GF-D8 (cell line): ENCODE measurements around the gene SND1.

Source experiments
- DNase-seq: peaks from one replicate; lab custom pipeline; 2025; lab: John Stamatoyannopoulos, UW

SND1 gene

DNA sequence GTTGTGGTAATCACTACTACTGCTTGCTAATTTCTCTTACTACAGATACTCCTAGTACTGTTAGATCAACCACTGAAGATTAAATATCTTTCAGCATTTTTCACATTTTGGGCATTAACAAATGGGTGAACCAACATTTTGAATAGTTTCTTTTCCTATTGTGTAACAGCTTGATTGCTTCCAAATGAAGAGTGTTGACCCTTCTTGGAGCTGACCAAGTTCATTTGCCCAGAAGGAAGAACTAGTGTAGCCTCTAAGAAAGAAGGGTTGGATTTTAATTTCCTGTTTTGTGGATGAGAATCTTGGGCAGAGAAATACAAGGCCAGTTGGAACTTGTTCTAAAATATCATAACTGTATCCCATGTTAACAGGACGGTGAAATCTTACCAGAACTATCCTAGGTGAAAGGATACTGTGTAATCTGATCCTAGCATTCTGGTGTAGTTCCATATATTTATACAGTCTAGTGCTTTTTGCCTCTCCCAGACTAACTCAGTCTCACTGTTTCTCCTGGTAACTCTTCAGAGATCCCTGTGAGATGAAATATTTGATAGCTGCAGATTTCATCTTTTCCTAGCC is 37.3 kb downstream of the SND1 start:
- DNase-seq: no peak

DNA sequence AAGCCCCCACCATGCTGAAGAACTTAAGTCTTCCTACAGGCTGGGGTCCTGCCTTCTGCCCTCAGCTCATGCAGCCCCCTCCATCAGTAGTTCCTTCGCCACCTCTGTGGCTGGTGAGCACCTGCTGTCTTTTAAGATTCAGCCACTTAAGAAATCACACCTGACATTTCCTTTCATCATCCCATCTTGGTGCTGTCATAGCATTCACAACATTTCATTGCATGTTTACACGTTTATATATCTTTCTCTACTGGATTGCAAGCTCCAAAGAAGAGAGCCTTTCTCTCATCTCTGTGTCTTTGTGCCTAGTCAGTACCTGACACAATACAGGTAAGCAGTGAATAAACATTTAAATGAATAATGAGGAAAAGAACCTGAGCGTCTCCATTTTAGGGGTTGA is 38.3 kb downstream of the SND1 start:
- DNase-seq: no peak

DNA sequence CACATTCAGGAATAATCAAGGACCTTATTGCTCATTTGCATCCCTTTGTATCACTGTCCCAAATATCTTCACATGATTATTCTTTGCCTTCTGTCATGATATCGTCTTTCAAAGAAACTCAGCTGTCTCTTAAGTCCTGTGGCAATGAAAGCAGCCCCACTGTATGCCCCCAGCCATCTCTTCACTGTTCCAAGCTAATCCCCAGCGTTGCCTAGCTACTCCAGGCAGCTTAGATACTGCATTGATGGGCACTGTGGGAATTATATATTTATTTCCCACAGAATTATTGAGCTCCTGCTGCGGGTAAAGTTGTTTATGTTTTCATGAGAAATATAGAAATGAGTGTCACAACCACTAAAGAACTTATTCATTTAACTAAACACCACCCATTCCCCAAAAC is 38.8 kb downstream of the SND1 start:
- no peak for DNase-seq

DNA sequence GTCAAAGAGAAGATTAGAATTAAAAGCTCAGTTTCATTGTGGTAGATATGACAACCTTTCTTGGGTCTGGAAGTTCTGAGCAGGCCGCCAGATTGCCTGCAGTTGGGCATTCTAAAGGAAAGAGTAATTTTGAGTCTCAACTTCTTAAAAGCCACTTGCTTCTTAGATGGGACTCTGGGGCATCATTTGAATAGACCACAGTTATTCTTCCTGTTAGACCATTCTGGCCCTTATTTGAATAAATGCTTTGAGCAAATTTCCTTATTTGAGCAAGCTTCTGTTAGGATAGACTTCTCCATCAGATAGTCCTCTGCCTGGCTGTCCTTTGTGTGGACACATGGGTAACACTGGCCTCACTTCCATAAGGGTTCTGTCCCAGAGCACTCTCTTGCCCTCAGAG is 40.2 kb downstream of the SND1 start:
- no peak for DNase-seq

DNA sequence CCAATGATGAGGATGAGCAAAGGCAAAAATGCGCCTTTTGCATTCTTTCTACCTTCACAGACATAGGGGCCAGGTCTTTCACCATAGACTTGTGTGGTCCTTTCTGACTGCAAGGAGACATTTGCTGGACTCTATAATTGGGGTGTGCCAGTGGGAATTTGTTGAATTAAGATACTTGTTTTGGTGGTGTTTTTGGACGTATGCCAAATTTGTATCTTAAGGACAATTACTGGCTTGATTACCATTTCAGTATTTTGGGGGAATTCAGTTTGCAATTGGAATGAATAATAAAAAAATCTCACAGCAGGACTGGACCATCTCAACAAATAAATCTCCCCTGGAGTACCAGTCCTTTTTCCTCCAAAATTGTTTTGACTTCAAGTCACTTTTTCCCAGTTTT is 47.9 kb downstream of the SND1 start:
- no peak for DNase-seq

DNA sequence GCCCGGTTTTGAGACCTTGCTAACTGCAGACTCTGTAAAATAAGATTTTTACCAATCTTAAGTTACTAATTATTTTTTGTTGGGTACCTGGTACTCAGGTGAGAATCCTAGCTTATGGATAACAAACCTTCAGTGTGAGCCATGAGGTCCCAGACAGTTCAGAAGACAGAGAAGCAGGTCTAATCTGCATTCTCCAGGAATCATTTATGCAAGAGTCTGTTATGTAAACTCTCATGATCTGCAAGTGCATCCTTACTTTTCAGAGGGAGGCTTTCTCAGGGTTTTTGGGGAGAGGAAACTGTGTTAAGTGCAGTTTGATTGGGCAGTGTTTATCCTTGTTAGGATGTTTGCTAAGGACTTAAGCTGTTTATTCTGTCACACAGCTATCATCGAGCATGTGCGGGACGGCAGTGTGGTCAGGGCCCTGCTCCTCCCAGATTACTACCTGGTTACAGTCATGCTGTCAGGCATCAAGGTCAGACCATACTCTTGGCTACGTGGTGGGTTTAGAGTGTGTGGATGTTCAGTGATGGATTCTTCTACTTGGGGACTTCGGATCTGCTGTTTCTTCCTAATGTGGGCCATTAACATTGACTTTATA is 50.2 kb downstream of the SND1 start:
- no peak for DNase-seq

DNA sequence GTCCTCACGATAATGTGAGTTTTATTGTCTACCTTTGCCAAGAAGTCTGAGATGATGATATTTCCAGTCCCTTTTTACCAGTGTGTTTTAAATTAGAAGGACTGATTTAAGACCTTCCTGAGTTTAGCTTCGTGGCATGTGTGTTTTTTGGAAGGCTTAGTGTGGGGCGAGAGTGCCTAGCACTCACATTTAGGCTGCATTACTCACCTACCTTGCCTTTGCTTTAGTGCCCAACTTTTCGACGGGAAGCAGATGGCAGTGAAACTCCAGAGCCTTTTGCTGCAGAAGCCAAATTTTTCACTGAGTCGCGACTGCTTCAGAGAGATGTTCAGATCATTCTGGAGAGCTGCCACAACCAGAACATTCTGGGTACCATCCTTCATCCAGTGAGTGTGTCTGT is 50.9 kb downstream of the SND1 start:
- DNase-seq: no peak

DNA sequence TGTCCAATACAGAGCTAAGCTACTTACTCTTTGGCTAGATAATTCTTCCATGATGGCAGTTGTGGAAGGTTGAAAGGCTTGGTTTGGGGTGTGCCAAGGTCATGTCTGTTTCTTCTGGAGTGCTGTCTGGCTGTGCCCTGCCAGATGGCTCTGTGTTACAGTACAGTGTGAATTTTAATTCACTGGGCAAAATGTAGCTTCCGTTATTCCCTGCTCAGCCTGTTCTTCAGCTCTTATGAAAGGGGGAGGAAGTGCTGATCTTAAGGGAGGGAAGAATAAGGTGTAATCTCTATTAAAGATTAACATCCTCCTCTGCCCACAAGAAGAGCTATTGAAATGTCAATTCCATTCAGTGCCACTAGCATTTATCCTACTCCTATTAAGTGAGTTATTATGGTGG is 52.2 kb downstream of the SND1 start:
- no peak for DNase-seq

DNA sequence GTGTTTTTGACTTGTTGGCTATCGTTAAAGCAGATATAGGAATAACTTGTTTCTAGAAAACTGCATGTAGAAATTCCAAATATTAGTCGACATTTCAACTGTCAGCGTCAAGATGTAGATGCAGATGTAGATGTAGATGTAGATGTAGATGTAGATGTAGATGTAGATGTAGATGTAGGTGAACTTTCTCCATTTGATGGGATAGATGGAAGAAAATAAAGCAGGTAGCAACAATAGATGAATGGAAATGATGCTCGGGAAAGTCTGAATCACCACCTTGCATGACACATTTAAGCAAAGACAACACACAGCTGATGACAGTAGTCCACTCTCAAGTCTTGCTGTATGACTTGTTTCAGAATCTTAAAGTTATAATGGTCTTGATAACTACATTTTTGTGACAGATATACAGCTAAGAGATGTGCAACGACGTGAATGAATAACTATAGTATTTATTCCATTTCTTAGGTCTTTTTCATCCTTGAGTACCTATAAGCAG is 53.5 kb downstream of the SND1 start:
- no peak for DNase-seq

DNA sequence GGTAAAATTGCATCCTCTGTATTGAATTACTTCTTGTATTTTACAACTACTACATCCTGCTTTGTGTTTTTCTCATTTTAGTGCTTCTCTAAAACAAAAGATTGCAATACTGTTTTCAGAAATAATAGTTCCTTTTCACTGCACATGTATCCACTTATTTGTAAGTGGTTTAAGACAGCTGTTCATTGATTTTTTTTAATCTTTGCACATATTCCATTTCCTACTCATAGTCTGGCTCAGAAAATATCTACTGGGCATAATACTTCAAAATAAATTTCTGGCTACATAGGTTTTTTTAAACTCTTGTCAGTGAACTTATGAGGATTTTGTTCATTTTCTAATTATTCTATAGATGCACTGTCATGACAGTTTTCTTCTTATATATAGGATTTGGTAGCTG is 54.8 kb downstream of the SND1 start:
- DNase-seq: no peak

DNA sequence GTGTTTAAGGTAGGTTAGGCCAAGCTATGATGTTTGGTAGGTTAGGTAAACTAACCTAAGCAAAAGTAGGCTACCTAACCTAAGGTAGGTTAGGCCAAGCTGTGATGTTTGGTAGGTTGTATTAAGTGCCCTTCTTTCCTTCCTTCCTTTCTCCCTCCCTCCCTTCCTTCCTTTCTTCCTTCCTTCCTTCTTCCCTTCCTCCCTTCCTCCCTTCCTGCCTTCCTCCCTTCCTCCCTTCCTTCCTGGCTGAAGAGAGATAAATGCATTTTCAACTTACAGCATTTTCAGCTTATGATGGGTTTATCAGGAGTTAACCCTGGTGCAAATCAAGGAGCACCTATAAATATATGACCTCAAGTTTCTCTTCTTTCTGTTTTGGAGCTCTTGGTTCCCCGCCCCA is 56.2 kb downstream of the SND1 start:
- DNase-seq: no peak

DNA sequence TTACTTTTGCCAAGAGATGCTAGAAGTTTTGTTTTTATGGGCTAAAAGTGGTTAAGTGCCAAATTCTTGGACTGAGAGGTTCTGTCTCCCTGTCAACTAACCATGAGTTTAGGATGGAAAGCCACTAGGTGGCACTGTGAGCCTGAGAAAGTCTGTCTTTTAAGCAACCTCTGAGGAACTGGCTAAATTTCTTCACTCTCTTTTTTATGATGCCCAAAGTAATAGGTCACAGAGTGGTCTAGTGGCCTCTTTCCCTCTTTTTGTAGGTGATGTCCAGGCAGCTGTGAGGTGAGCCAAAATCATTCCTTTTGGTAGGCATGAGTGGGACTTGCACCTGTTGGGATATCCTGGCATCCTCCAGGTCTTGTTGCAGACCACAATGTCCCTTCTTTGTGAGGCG is 56.8 kb downstream of the SND1 start:
- DNase-seq: peak; percentile 35

DNA sequence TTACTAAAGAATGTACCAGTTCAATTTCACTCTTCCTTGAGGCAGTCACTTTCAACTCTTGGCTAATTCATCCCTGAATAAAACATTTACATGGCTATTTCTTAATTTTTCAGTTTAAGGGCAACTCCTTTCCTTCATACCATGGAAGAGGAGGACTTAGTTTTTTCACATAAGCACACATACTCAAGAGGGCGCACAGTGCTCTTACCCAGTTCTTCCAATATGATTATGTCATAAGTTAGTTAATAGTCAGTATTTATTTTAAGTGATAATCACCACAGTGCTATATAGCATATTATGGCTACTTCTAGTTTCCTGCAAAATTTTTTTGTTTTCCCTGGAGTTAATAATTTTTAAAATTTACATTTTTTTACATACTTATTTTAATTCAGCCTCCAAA is 58.6 kb downstream of the SND1 start:
- DNase-seq: no peak

DNA sequence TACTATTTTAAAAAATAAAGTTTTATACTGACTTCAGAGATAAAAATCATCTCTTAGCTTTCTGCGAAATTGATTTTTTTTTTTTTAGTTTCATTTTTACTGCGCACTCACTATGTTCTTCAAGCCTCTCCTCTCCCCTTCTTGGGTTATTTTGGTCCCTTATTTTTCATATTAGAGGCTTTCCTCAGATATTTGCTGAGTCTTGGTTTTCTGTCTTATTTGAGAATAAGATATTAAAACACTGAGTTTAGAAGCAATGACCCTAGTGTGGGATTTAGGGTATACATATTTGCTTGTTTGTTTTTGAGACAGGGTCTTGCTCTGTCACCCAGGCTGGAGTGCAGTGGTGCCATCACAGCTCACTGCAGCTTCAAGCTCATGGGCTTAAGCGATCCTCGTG is 59.9 kb downstream of the SND1 start:
- no peak for DNase-seq

DNA sequence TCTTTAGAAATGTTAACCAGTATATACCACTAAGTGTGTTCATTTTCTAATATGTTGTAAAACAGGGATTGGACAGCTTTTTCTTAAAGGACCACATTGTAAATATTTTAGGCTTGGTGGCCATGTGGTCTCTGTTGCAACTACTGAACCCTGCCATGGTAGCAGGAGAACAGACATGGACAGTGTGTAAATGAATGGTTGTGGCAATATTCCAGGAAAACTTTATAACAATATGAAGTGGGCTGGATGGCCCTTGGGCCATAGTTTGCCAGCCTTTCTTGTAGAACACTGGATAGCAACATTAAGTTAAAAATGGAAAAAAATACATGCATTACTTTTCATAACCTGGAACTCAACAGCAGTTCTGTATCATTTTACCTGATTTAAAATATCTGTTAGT is 61.0 kb downstream of the SND1 start:
- no peak for DNase-seq

DNA sequence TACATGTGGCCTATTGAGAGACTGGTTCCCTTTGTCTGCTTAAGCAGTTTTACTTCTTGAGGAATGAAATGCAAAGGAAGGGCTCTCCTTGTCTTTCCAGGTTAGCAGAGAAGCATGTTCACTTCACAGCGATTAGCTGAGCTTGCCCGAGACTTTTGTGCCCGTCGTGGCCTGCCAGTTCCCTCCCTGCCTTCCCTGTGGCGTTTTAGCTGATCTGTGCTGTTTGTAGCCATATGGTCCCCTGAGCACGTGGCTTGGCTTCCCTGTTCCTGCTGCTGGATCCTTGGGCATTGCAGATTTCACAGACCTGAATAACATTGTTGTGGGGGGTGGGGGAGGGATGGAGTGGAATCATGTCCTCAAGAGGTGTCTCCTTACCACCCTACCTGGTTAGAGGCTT is 61.8 kb downstream of the SND1 start:
- no peak for DNase-seq

DNA sequence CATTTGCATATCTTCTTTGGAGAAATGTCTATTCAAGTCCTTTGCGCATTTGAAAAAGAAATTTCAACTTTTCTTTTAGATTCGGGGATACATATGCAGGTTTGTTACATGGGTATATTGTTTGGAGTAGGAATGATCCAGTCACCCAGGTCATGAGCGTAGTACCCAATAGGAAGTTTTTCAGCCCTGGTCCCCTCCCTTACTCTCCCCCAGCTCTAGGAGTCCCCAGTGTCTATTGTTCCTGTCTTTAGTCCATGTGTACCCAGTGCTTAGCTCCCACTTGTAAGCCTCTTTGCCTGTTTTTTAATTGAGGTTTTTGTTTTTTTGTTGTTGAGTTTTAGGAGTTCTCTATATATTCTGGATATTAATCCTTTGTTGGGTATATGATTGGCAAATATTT is 63.3 kb downstream of the SND1 start:
- DNase-seq: no peak

DNA sequence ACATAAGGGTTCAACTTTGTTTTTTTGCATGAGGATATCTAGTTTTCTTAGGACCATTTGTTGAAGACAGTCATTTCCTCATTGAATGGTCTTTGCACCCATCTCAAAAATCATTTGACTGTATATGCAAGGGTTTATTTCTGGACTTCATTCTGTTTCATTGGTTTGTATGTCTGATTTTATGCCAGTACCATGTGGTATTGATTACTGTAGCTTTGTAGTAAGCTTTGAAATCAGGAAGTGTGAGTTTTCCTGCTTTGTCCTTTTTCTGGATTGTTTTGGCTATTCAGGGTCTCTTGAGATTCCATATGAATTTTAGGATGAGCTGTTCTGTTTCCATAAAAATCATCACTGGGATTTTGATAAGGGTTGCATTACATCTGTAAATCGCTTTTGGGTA is 63.9 kb downstream of the SND1 start:
- no peak for DNase-seq

DNA sequence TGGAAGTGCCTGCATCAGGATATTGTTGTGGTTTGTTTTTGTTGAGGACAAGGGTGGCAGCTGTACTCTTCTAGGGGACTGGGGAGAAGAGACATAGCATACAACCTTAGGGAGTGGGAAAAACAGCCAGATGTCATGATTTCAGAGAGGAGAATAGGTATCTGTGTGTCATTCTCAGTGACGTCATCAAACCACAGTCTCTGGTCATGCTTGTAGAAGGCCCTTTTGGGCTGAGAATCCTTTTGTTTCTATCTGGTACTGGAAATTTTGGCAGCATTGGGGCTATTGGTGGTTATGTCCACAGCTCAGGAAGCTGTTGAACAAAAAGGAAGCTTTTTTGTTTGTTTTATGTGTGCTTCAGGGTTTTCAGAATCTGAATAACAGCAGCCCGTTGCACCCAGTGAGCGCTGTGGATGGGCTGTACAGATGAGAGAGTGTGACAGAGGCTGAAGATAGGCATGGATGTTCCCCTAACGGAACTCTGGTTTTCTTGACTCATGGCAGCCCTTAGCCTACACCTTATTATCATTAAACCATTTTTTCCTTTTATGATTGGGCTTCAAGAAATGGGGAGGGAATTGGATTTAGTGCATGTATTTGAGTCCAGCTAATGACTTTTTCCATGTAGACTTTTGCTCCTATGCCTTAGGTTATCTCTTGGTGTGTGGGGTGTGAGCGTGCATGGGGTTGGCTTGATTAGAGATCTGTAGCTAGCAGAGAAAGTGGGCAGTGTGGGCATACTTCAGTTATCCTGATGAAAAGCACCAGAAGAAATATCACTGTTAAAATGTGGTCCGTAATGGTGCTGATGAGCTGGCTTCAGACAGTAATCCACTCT is 65.7 kb downstream of the SND1 start:
- DNase-seq: no peak

DNA sequence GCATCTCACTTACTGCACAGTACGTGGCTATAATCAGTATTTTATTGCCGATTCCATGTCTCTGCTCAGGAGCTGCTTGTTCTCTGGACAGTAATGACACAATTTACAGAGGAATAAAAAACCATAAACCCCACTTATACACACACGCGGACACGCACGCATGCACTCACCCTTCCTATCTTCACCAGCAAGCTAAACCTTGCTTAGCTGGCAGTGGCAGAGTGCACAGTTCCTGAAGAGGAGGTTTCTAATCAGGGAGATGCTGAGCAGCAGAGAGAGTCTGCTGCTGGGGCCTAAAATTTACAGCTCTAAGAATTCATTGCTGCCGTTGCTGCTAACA is 66.3 kb downstream of the SND1 start:
- no peak for DNase-seq

DNA sequence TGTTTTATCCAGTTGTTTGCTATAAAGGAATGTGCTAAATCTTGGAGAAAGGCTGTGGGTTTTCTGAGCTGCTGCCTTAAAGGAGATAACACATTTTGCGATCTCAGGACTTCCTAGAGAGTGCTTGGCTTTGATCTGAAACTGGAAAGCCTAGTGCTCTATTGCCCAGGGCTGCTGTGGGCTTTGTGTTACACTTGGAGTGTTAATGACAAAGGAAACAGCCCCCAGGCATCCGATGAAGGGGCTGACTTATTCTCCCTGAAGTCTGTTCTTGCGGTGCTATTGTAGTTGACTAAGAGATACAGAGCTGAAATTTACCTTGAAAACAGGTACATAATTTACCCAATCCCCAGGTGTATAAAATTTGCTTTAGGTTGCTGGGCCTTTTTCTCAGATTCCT is 74.5 kb downstream of the SND1 start:
- no peak for DNase-seq

DNA sequence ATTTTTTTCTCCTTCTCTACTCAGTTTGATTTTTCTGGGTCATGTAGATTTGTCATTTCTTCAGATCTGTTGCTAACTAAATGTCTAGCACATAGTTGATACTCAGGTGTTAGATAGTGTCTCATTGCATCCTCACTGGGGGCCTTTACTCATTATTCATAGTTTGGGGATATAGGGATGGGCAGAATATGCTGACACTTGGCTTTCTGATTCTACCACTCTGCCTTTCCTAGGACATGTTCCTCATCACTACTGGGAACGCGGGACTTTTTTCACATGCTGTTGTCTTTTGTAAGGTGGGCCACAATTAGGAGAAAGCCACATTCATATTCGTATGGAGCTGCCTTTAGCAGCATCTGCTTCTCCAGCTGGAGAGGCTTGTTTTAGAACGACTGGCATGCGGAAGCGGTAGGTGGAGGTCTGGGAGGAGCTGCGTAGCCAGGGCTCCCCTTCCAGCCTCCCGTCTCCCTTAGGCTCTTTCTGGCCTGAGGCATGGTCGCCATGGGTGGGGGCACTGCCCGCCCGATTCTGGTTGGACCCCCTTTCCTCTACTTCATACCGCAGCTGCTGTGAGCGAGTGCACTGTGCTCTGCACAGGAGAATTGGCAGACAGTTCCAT is 78.8 kb downstream of the SND1 start:
- no peak for DNase-seq

DNA sequence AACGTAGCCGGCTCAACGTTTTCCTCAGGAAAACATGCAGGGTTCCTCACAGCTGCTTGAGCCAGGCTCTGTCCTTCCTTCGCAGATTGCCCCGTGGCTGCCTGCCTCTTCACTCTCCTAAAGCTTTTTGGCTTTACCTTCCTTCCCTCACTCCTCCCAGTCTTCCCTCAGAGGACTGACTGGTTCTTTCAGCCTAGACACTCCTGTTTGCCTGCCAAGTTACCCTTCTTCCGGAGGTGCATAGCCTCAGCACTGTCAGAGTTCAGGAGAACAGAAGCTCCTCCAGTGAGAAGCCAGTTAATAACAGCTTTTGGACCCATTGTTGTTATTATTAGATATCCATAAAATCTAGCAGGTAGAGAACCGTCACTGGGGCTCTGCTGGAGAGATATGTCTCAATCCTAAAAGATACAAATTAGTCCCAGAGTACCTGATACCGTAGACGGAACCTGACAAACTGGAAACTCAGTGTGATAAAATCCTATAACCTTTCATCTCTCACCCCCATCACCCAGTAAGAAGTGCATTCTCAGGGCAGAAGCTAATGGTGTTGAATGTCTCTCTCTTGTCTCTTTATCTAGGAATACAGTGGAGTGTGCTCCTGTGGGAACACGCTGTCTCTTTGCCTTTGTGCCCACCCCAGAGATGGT is 79.6 kb downstream of the SND1 start:
- DNase-seq: no peak
